GM21423 (cell line): ENCODE results near the gene LILRA1.
"Not testable (repeated sequence)": the region's sequence is repeated elsewhere in the genome, so short reads cannot be mapped to it uniquely, and the experiment has no call there.

Experiments used
- ATAC-seq: cut with Tn5 transposase; IDR thresholded peaks from one replicate; pipeline ENCODE4 v1.9.1; 2021; ENCODE audit warnings: mild to moderate bottlenecking, moderate library complexity; ENCODE audit not compliant: unreplicated experiment

Gene LILRA1

DNA sequence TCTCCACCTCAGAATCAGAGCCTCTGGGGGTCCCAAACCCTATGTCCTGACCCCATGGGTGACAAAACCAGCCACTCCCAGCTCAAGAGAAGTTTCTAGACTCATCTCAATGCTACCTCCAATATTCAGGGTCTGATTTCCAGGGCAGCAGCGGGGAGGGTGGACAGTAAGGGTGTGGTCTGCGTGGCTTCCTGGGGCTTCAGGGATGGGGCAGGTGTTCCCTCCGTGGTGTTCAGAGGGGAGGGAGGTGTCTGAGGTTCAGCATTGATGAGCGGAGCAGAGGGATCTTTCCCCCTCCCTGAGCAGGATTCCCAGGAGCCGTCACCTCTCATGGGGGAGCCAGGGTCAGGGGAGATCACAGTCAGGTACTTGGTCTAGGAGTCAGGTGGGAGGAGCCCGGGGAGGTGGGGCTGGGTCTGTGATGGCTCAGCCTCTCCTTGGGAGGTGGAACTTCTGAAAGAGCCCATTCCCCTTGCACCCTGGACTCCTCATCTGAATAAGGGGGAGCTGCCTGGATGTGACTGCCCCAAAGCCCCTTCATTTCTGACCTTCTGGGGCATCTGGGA is 16.9 kb upstream of the LILRA1 start:
- no peak for ATAC-seq

- ATAC-seq: no peak
Measured at GRCh38 chr19:54577334-54577733, 16.1 kb upstream of the LILRA1 start.

- ATAC-seq: not testable (repeated sequence)
Measured at GRCh38 chr19:54578268-54578667, 15.2 kb upstream of the LILRA1 start.

DNA sequence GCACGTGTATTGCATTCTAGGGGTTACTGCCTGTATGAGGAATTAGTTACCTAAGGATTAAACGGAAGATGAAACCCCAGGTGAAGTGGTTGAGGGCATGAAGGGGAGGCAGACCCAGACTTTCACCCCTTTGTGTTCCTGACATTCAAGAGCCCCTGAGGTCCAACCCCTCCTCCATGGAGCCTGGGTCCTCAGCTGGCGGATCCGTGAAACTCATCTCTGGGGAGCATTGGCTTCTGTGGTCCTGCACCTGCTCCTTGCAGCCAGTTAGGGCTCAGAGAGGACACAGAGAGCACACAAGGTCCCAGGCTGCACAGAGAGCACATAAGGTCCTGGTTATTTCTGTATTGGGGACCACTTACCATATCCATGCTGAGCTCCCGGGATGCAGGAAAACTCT is 7.0 kb upstream of the LILRA1 start:
- ATAC-seq: no peak

DNA sequence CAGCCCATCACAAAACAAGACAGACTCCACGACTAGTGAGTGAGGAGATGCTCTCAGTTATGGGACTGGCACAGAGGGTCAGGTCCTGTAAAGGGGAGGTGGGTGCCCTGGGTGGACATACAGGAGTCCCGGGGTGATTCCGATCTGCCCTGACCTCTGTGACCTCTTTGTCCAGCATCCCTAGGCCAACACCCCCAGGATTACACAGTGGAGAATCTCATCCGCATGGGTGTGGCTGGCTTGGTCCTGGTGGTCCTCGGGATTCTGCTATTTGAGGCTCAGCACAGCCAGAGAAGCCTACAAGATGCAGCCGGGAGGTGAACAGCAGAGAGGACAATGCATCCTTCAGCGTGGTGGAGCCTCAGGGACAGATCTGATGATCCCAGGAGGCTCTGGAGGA is 6.4 kb upstream of the LILRA1 start:
- ATAC-seq: no peak

- ATAC-seq: not testable (repeated sequence)
Measured at GRCh38 chr19:54593931-54594626, 647 bp downstream of the LILRA1 start.

- no peak for ATAC-seq
Measured at GRCh38 chr19:54594737-54595136, 1.3 kb downstream of the LILRA1 start.

GRCh38 chr19:54595680-54596436 is 2.4 kb downstream of the LILRA1 start:
- ATAC-seq: not testable (repeated sequence)

- ATAC-seq: no peak
Measured at GRCh38 chr19:54600212-54600611, 6.8 kb downstream of the LILRA1 start.

DNA sequence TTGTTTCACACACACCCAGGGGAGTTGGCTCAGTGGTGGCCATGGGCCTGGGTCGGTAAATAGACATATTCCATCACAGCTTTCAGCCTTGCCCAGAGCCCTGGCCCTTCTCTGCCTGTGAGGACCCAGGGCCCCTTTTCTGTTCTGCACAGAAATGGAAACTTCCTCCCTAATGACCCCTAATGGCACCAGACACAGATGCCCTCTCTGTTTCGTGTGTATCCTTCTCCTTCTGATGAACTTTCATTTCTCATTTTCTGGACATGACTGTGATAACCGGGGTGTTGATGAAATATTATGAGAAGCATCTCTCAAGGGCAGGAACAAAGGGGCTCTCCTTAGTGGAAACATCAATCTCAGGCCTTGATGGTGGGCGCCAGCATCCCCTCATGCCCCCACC is 12.8 kb downstream of the LILRA1 start:
- ATAC-seq: no peak

DNA sequence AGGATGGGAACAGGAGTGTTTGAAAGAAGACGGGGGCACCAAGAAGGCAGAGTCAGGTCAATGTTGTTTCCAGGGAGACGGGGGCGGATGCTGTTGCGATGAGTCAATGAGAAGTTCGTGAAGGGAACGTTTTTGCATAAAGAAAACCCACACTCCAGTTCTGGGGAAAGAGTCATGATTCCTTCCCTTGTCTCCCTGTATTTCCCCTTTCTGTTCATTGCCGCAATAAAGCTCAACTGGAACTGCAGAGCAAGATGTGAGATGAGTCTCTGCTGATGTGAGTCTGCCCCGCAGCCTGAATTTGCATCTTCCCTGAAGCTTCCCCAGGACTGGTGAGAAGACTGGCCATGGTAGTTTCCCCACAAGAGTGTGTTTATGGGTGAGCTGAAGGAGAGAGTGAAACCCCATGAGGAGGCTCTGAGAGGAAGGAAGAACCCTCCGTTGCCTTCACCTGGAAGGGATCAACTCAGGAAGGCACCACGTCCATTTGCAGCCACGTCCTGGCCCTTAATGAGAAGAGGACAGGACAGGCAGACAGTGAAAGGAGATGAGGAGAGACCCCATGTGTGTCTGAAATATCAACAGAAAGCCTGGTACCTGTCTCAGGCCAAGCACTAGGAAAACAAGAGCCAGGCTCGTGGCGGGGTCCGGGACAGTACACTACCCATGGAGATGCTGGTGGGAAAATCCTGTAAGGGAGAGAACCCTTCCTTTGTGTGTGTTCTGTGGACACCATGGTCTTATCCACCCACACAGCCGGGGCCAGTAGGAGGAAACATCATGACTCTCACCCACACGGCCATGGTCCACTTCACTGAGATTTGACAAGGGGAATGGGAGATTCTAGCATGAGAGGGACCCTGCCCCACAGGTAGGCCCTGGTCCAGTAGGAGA is 13.7 kb downstream of the LILRA1 start:
- peak; percentile 51 for ATAC-seq

- ATAC-seq: no peak
Measured at GRCh38 chr19:54607785-54608150, 14.3 kb downstream of the LILRA1 start.

- no peak for ATAC-seq
Measured at GRCh38 chr19:54608205-54608604, 14.8 kb downstream of the LILRA1 start.

GRCh38 chr19:54608792-54609191 is 15.4 kb downstream of the LILRA1 start:
- no peak for ATAC-seq

DNA sequence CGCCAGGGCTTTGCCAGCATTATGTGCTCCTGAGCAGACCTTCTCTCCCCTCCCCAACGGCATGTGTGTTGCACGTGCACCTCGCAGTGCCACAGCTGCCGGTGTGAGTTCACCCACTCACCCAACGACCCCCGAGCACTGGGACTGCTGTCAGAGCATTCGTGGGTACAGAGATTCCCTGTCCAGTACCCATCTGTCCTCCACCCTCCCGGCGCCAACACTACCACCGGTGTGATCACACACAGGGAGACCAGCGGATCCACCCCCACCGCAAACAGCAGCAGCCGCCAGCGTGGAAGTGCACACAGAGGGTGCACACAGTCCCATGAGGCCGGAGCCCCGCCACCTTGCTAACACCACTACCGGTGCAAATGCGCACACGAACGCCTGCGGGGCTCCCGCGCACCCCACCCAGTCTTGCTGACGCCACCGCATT is 15.9 kb downstream of the LILRA1 start:
- no peak for ATAC-seq

DNA sequence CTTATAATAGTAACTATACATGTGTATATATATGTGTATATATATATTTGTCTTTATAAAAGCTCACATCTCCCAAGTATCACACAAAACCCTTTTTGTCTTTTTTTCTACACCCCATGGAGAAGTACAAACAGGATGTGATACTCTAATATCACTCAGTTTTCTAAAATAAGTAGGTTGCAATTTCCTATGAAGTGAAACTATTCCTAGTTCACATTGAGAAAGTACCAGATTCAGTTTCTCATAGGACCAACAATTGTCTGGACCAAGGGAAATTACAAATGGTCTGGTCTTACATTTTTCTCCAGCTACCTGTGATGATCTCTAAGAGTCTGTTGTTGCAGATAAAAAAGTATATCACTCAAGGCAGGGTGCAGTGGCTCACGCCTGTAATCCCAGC is 19.0 kb downstream of the LILRA1 start:
- no peak for ATAC-seq

DNA sequence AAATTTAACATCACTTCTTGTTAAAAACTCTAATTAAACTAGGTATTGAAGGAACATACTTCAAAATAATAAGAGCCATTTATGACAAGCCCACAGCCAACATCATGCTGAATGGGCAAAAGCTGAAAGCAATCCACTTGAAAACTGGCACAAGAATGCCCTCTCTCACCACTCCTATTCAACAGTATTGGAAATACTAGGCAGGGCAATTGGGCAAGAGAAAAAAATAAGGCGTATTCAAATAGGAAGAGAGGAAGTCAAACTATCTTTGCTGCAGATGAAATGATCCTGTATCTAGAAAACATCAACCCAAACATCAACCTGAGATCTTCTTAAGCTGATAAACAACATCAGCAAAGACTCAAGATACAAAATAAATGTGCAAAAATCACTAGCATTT is 21.3 kb downstream of the LILRA1 start:
- ATAC-seq: no peak

- peak; percentile 22 for ATAC-seq
Measured at GRCh38 chr19:54616057-54616456, 22.6 kb downstream of the LILRA1 start.

- ATAC-seq: peak; percentile 89
Measured at GRCh38 chr19:54616821-54617560, 23.6 kb downstream of the LILRA1 start.

DNA sequence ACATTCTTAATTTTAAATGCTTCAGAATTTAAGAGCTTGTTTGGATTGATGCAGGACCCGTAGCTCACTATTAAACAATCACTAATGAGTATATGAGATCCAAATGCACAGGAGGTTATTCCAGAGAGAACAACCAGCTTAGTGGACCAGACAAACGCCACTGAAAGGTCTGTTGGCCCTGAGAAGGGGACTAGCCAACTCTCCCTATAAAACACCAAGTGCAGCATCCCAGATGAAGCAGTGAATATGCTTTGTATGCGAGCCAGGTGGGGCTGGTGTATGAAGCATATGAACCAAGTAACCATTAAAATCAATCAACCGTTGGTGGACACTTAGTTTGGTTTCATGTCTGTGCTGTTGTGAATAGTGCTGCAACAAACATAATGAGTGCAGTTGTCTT is 27.0 kb downstream of the LILRA1 start:
- ATAC-seq: no peak
